Activated gamma-delta T cell treated with Interleukin-2 at 50 U/mL for 16 hours (primary cell): ENCODE data around the gene ARF3.
"Not testable (repeated sequence)": the region's sequence is repeated elsewhere in the genome, so short reads cannot be mapped to it uniquely, and the experiment has no call there.

Experiments used
- DNase-seq: peaks from one replicate; pipeline ENCODE4 v3.0.0-alpha.2; 2020

Gene ARF3

DNA sequence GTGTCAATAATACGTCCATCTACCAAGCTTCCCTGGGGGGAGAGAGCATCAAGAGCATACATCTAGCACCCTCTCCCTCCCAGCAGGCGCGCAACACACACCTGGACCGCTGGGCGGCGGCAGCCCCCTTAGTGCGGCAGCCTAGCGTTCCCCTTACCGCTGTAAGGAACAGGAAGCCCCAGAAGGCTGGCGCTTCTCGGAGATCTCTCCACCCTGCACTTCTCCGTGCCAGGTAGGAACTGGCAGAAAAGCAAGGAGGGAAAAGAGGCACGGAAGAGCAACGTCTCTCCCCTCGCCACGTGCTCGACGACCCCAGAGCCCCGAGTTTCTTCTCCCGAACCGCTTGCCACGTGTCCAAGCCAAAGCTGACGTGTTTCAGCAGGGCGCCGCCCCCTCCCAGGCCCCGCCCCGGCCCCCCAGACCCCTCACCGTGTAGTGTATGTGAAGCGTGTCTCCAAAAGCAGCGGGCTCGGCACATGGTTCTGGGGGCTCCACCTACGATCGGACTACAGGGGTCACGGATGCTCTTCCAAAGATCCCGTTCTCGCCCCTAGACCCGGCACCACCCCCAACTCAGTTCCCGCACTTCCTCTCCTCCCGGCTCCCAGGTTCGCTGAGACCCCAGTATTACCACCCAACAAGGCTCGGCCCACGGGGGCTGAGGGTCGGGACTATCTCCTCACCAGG, 32.5 kb downstream of the ARF3 start:
- DNase-seq = peak; percentile 81

DNA sequence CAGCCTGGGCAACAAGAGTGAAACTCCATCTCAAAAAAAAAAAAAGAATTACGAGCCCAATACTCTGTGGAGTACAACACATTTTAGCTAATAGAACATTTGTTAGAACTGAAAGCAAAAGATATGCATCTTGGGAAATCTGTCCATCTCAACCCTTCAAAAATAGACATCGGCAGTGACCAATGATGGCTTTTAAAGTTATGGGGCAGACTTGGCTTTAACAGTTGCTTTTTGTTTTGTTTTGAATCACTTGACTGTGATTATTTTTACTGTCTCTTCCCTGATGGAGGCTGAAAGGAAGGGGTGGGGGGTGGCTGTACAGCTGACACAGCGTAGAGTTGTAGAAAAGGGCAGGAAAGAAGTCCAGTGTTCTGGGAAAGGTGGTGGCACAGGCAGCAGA, 34.2 kb downstream of the ARF3 start:
- DNase-seq = no peak

DNA sequence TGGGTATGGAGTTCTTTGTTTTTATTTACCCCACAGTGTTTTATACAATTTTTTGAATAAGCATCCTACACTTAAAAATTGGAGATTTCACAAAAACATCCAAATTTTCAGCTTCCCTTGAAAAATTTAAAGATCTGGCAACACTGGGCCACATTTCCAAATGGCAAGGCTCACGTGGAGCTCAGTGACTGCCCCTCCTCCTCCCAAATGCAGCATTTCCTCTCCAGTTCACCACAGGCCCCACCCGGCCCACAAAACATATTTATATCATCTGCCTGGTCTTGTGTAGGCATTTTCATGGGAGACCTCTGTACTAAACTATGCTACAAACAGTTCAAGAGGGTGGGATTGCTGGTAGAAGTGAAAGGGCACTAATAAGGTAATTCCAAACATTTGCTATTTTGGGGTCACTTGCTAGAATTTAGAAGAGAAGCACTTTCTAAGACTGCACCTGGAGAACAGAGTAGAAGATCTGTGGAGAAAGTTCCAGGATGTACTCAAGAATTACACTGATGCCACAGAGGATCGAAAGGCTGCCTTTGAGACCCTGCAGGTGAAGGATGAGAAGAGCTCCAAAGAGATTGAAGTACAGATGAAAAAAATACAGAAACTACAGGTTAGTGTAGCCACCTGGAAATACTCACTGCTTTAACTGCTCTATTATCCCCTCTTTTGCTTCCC, 39.3 kb downstream of the ARF3 start:
- DNase-seq = peak; percentile 50

DNA sequence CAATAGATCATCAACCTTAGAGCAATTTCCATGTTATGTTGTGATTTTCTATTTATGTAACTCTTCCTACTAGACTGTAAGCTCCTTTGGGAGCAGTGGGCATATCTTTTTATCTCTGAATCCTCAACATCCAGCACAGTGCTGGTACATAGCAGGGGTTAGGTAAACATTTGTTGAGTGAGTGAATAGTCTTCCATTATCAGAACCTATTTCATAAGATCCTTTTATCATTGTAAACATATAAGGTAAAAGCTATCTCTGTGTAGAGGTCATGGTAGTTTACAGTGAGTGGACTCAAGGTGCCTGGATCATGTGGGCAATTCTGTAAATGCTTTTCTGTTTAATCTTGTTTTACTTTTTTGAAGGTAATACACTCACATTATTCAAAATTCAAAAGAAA, 47.1 kb downstream of the ARF3 start:
- no peak for DNase-seq

DNA sequence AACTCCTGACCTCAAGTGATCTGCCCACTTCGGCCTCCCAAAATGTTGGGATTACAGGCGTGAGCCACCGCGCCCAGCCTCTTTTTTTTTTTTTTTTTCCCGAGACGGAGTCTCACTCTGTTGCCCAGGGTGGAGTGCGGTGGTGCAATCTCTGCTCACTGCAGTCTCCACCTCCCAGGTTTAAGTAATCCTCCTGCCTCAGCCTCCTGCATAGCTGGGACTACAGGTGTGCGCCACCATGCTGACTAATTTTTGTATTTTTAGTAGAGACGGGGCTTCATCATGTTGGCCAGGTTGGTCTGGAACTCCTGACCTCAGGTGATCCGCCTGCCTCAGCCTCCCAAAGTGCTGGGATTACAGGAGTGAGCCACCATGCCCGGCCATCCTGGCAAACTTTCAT, 47.6 kb downstream of the ARF3 start:
- not testable (repeated sequence) for DNase-seq

DNA sequence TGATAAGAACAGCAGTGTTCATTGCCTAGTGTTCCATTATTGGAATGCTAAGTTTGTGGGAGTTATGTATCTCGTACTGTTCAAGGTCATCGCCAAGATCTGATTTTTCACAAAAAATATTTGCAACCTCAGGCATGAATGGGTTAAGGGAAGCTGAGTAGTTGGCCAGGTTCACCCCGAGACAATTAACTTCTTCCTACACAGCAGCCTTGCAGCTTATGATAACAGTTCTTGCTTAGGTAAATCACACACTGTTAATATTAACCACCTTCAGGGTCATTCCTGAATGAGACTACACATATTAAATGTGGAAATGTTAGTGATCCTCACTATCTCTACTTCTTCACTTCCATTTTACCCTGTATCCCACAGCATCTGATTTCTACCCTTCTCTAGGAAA, 50.0 kb downstream of the ARF3 start:
- DNase-seq = no peak

DNA sequence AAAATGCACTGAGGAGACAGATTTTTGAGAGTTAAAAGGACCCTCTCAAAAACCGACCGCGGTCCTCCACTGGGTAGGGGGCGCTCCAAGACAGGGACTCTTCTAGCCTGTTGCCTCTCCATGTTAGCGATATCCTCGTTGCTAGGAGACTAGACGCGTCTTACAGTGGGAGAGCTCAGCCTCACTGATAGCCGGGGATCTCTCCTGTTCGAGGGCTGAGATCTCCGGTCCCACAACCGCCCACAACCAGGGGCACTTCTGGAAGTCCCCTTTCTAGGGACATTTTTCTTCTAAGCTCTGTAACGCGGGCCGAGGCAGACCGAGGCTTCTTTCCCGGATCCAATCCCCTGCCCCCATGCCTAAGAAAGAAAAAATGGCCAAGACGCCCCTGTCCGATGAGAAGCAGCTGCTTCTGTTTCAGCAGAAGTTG, 53.3 kb downstream of the ARF3 start:
- DNase-seq = peak; percentile 86

DNA sequence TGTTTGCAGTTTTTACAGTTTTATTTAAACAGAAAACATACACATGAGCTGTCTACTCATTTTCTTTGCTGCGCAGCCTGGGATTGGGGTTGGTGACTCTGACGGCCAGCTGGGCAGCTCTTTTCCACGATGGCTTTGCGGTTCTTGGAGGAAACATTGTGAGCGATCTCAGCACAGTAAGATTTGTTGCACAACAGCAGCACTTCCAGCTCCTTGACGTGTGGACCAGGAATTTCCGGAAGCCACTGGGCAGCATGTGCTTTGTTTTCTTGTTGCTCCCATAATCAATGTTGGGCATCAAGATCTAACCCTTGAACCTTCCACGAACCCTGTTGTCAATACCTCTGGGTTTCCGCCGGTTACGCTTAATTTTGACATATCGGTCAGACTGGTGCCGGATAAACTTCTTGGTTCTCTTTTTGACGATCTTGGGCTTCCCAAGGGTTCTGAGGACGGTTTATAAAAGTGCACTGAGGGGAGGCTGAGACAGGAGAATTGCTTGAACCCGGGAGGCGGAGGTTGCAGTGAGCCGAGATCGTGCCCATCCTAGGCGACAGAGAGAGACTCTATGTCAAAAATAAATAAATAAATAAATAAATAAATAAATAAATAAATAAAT, 53.8 kb downstream of the ARF3 start:
- DNase-seq = no peak

DNA sequence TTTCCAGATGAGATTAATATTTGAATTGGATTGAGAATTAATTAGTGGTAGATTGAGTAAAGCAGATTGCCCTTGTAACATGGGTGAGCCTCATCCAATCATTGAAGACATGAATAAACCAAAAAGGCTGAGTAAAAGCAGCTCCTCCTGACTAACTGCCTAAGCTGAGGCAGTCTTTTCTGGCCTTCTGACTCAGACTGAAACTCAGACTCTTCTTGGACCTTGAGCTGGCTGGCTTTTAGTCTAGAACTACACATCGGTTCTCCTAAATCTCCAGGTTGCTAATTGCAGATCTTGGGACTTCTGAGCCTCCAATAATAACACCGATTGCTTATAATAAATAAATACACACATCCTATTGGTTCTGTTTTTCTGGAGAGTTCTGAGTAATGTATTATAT, 56.0 kb downstream of the ARF3 start:
- DNase-seq = no peak

DNA sequence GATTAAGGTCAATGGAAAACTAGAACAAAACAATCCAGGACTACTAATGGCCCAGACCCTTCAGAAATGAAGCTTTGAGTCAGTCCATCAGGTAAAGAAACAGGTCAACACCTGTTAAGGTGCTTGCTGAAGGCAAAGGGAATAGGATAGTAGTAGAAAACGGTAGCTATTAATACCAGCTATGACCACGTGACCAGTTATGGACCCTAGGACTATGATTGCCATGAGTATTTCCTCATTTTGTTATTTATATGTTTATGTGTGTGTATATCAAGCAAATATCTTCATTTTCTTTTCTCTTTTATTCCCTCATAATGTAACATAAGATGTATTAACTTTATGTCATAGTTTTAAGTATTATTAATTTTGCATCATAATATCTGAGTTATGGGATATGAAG, 57.6 kb downstream of the ARF3 start:
- no peak for DNase-seq

DNA sequence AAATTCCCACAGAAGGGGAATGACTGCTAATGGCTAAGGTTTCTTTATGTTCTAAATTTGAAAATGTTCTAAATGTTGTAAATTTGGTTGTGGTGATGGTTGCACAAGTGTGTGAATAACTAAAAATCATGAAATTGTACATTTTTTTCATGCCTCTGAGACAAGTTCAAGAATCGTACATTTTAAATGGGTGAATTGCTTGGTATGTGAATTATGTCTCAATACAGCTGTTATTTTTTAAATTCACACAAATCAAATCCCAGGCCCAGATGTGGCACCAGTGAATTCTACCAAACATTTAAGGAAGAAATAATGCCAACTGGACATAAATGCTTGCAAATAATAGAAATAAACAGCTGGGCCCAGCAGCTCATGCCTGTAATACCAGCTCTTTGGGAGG, 63.0 kb downstream of the ARF3 start:
- DNase-seq = no peak

DNA sequence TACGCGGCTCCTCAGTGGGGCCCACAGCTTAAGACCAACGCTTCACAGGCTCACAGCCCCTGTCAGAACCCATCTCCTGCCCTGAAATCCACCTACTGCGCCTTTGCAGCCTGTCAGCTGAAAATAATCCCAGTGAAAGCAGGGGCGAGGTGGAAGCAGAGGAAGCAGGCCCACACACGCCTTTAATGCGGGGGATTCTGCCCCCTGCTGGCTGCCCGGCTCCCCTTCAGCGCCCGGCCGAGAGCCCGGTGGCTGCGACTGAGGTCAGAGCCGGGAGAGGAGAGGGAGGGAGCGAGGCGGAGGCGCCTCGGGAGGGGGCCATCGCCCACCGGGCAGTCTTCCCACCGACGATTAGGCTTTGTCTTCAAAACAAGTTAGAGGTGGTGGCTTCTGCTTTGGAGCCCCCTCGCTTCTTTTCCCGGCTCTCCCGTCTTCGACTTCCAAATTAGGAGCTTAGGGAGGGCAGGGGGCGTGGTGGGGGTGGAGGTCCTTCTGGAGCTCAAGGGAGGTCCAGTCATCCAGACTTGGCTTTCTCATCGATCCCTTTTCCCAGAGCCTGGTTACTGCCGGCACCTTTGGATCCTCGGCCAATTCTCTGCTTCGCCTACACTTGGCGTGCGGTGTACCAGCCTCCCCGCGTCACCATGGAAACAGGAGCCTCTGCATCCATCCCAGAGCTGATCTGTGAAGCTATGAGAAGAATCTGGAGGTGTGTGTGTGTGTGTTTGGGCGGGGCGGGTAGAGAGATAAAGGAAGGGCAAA, 66.4 kb downstream of the ARF3 start:
- peak; percentile 70 for DNase-seq

DNA sequence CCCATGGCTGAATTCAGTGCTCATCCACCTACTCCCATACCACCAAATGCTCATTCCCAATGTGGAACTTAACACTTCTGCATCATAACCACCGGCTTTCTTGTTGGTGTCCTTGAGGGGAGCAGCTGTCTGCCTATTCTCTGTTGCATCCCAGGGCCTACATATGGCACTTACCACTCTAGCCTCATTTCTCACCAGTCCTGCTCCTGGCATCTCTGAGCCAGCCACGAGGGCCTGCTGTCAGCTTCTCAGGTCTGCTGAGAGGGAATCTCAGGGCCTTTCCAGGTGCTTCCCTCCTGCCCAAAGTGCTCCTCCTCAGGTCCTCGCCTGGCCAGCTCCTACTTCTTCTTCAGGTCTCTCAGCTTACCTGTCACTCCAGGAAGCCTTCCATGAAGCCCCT, 67.6 kb downstream of the ARF3 start:
- no peak for DNase-seq
